Tibial nerve (tissue), 3 donors: Measurements from ENCODE around the gene BRPF1.

Experiments used
- POLR2A ChIP-seq, 2 donors: fragments of 450-650 bp; IDR thresholded peaks; one replicate each; pipeline ENCODE4 v1.6.1; 2017; ENCODE audit warnings: antibody characterized with exemption in 2 of 2, mild to moderate bottlenecking in 2 of 2, moderate library complexity in 2 of 2
- TF ChIP-seq, protein P1 (sequence below), 5 experiments: fragments of 200-600 bp in 3 of 5; fragments of 450-650 bp in 2 of 5; sonication (generic) in 3 of 5; IDR thresholded peaks; one replicate each; pipeline ENCODE4 v1.5.1; 2016 to 2019; ENCODE audit warnings: antibody characterized with exemption in 5 of 5, mild to moderate bottlenecking in 3 of 5, moderate library complexity in 2 of 5

DNA sequence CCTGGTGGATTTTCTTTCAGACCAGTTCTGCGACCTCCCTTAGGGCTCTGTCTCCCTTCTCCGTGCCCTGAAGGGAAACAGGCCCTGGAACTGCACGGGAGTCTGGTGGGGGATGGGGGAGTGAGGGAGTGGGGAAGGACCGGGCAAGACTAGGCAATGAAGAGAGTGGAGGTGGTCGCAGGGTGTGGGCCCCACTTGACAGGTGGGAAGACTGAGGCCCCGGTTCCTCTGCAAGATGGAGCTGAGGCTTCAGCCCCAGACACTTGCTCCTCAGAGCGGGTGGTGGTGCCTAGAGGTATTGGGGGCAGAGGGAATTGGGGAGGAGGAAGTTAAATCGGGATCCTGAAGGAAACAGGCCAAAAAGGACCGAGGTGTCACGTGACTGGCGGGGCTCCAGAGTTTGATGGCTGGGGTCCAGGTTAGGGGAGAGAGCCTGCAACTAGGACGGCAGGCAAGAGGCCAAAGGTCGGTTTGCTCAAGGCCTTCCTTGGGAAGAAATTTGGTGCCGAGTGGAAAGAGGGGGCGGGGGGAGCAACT, 38.8 kb downstream of the BRPF1 start:
- TF ChIP-seq POLR2A (IDR thresholded peaks at IDR 0.05), result no peak
- TF ChIP-seq, protein P1, sequence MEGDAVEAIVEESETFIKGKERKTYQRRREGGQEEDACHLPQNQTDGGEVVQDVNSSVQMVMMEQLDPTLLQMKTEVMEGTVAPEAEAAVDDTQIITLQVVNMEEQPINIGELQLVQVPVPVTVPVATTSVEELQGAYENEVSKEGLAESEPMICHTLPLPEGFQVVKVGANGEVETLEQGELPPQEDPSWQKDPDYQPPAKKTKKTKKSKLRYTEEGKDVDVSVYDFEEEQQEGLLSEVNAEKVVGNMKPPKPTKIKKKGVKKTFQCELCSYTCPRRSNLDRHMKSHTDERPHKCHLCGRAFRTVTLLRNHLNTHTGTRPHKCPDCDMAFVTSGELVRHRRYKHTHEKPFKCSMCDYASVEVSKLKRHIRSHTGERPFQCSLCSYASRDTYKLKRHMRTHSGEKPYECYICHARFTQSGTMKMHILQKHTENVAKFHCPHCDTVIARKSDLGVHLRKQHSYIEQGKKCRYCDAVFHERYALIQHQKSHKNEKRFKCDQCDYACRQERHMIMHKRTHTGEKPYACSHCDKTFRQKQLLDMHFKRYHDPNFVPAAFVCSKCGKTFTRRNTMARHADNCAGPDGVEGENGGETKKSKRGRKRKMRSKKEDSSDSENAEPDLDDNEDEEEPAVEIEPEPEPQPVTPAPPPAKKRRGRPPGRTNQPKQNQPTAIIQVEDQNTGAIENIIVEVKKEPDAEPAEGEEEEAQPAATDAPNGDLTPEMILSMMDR (IDR thresholded peaks at IDR 0.05), result no peak
